GM23248 (cell line): Measurements from ENCODE around the gene TRIP12.

Experiments used
- EZH2 ChIP-seq: fragments of 200-600 bp; sonication (generic); IDR thresholded peaks from 2 replicates; pipeline ENCODE4 v1.6.1; 2018; ENCODE audit warnings: antibody characterized with exemption, mild to moderate bottlenecking; ENCODE audit not compliant: insufficient read depth, poor library complexity, severe bottlenecking
- EZH2phosphoT487 ChIP-seq: fragments of 200-600 bp; sonication (generic); IDR thresholded peaks from 2 replicates; pipeline ENCODE4 v1.6.1; 2018; ENCODE audit warnings: antibody characterized with exemption, moderate library complexity, mild to moderate bottlenecking, low read depth; ENCODE audit not compliant: insufficient read depth

- TF ChIP-seq EZH2, result no peak
- no peak for TF ChIP-seq EZH2phosphoT487
Measured at GRCh38 chr2:229900012-229900411, 21.8 kb downstream of the TRIP12 start.
